ENCODE results near the gene OVCH1.

- no peak for TF ChIP-seq CTCF (IDR thresholded peaks at IDR 0.05)
- no peak for TF ChIP-seq POLR2A (IDR thresholded peaks at IDR 0.05)
These were observed 91.9 kb downstream of the OVCH1 start for GRCh38 chr12:29405561-29405960.

Measured in thyroid gland (tissue), 4 donors.